MM.1S (cell line): ENCODE data around the gene VAV3.
A peak's percentile ranks its signal among the peaks of the same experiment; 100 is the strongest.

Experiments used
- DNase-seq: peaks from one replicate; pipeline ENCODE4 v3.0.0-alpha.2; 2015
- H2AFZ ChIP-seq: fragments of 300-600 bp; sonication (generic); 2 replicates; pipeline ENCODE4 v1.6.0; 2016; ENCODE audit warnings: antibody characterized with exemption, low read length
- H3F3A ChIP-seq: fragments of 300-600 bp; sonication (generic); 2 replicates; pipeline ENCODE4 v1.6.1; 2016; ENCODE audit warnings: mild to moderate bottlenecking, antibody characterized with exemption, low read length, moderate library complexity, mixed read lengths; ENCODE audit not compliant: insufficient read depth
- H3K27ac ChIP-seq: fragments of 300-600 bp; sonication (generic); 2 replicates; pipeline ENCODE4 v1.5.1; 2016; ENCODE audit warnings: mild to moderate bottlenecking, low read length
- H3K27me3 ChIP-seq: fragments of 300-600 bp; sonication (generic); replicated peaks from 2 replicates; pipeline ENCODE4 v1.6.0; 2016; ENCODE audit warnings: low read length; ENCODE audit not compliant: insufficient read depth
- H3K36me3 ChIP-seq: fragments of 300-600 bp; sonication (generic); replicated peaks from 2 replicates; pipeline ENCODE4 v1.6.1; 2016; ENCODE audit warnings: mild to moderate bottlenecking, low read length, mixed read lengths; ENCODE audit not compliant: insufficient read depth
- H3K4me1 ChIP-seq: fragments of 300-600 bp; sonication (generic); 2 replicates; pipeline ENCODE4 v1.6.1; 2016; ENCODE audit warnings: low read length, mixed read lengths
- H3K4me2 ChIP-seq: fragments of 300-600 bp; sonication (generic); 2 replicates; pipeline ENCODE4 v1.6.0; 2016; ENCODE audit warnings: low read depth, low read length
- H3K4me3 ChIP-seq: fragments of 300-600 bp; sonication (generic); 2 replicates; pipeline ENCODE4 v1.5.1; 2016; ENCODE audit warnings: low read length, mixed read lengths
- H3K79me2 ChIP-seq: fragments of 300-600 bp; sonication (generic); 2 replicates; pipeline ENCODE4 v1.6.1; 2016; ENCODE audit warnings: mixed run types, low read length, mixed read lengths
- H3K9ac ChIP-seq: fragments of 300-600 bp; sonication (generic); 2 replicates; pipeline ENCODE4 v1.6.1; 2016; ENCODE audit warnings: low read length, mixed read lengths
- H3K9me2 ChIP-seq: fragments of 300-600 bp; sonication (generic); replicated peaks from 2 replicates; pipeline ENCODE4 v1.6.1; 2016; ENCODE audit warnings: mild to moderate bottlenecking, low read length, mixed read lengths; ENCODE audit not compliant: insufficient read depth
- H3K9me3 ChIP-seq: fragments of 300-600 bp; sonication (generic); replicated peaks from 2 replicates; pipeline ENCODE4 v1.6.1; 2016; ENCODE audit warnings: mild to moderate bottlenecking, low read length, mixed read lengths; ENCODE audit not compliant: insufficient read depth
- H4K20me1 ChIP-seq: fragments of 300-600 bp; sonication (generic); 2 replicates; pipeline ENCODE4 v1.6.1; 2016; ENCODE audit warnings: mild to moderate bottlenecking, low read length, moderate library complexity, mixed read lengths; ENCODE audit not compliant: insufficient read depth
- CTCF ChIP-seq: fragments of 300-600 bp; sonication (generic); IDR thresholded peaks from 2 replicates; pipeline ENCODE4 v1.5.1; 2016; ENCODE audit warnings: antibody characterized with exemption, low read length, mixed read lengths
- EZH2 ChIP-seq: fragments of 300-600 bp; sonication (generic); optimal IDR thresholded peaks from 2 replicates; pipeline ENCODE3; 2017; ENCODE audit warnings: low read depth, mild to moderate bottlenecking, antibody characterized with exemption, low read length, mixed read lengths
- EZH2phosphoT487 ChIP-seq: fragments of 300-600 bp; sonication (generic); IDR thresholded peaks from 2 replicates; pipeline ENCODE4 v1.6.1; 2018; ENCODE audit warnings: antibody characterized with exemption, low read length

Gene VAV3

GRCh38 chr1:107949467-107950253 lies 15.3 kb downstream of the VAV3 start:
- H3K9me3 ChIP-seq = no peaks in the 10 kb centered on the region
- H3K27ac ChIP-seq = no peak overlapping the region
- H3K36me3 ChIP-seq = no peaks in the 10 kb centered on the region
- H3K79me2 ChIP-seq = no peaks in the 10 kb centered on the region
- DNase-seq = no peak
- peaks cover 16% of the 10 kb centered on the region; the same call in 1 of the 2 replicates for H3K4me1 ChIP-seq
- TF ChIP-seq CTCF (no peak), EZH2phosphoT487 (no peak), EZH2 (no peak)
- no peak overlapping the region for H3K4me3 ChIP-seq
- no peak overlapping the region for H2AFZ ChIP-seq
- no peak overlapping the region for H3K9ac ChIP-seq
- H3F3A ChIP-seq = no peaks in the 10 kb centered on the region
- H3K4me2 ChIP-seq = peak overlapping the region; percentile 45; the same call in 1 of the 2 replicates
- H3K9me2 ChIP-seq = no peaks in the 10 kb centered on the region
- no peaks in the 10 kb centered on the region for H3K27me3 ChIP-seq
- no peaks in the 10 kb centered on the region for H4K20me1 ChIP-seq

GRCh38 chr1:107946794-107947193 lies 18.2 kb downstream of the VAV3 start:
- no peak overlapping the region for H3K27ac ChIP-seq
- no peaks in the 10 kb centered on the region for H3K9me3 ChIP-seq
- peaks cover 12% of the 10 kb centered on the region; the same call in 1 of the 2 replicates for H3K4me1 ChIP-seq
- H3K27me3 ChIP-seq = no peaks in the 10 kb centered on the region
- no peak overlapping the region for H3K9ac ChIP-seq
- no peaks in the 10 kb centered on the region for H3K36me3 ChIP-seq
- no peaks in the 10 kb centered on the region for H3F3A ChIP-seq
- no peak for TF ChIP-seq CTCF
- TF ChIP-seq EZH2phosphoT487 = no peak
- TF ChIP-seq EZH2 = no peak
- H3K9me2 ChIP-seq = no peaks in the 10 kb centered on the region
- H3K79me2 ChIP-seq = no peaks in the 10 kb centered on the region
- no peak for DNase-seq
- no peak overlapping the region for H3K4me2 ChIP-seq
- H2AFZ ChIP-seq = no peak overlapping the region
- H3K4me3 ChIP-seq = no peak overlapping the region
- no peaks in the 10 kb centered on the region for H4K20me1 ChIP-seq

GRCh38 chr1:107943694-107944093 lies 21.3 kb downstream of the VAV3 start:
- DNase-seq = no peak
- H4K20me1 ChIP-seq = no peaks in the 10 kb centered on the region
- no peak overlapping the region for H3K9ac ChIP-seq
- no peaks in the 10 kb centered on the region for H3K9me2 ChIP-seq
- no peaks in the 10 kb centered on the region for H3K79me2 ChIP-seq
- no peaks in the 10 kb centered on the region for H3K36me3 ChIP-seq
- no peak overlapping the region for H3K4me2 ChIP-seq
- no peaks in the 10 kb centered on the region for H3K27me3 ChIP-seq
- no peak overlapping the region for H2AFZ ChIP-seq
- no peaks in the 10 kb centered on the region for H3K9me3 ChIP-seq
- H3K27ac ChIP-seq = no peak overlapping the region
- no peaks in the 10 kb centered on the region for H3K4me1 ChIP-seq
- TF ChIP-seq EZH2 (no peak), CTCF (no peak)
- H3F3A ChIP-seq = no peaks in the 10 kb centered on the region
- H3K4me3 ChIP-seq = no peak overlapping the region
